ENCODE results near the gene RHOJ.
"Not testable (repeated sequence)": the region's sequence is repeated elsewhere in the genome, so short reads cannot be mapped to it uniquely, and the experiment has no call there.

The RHOJ gene

DNA sequence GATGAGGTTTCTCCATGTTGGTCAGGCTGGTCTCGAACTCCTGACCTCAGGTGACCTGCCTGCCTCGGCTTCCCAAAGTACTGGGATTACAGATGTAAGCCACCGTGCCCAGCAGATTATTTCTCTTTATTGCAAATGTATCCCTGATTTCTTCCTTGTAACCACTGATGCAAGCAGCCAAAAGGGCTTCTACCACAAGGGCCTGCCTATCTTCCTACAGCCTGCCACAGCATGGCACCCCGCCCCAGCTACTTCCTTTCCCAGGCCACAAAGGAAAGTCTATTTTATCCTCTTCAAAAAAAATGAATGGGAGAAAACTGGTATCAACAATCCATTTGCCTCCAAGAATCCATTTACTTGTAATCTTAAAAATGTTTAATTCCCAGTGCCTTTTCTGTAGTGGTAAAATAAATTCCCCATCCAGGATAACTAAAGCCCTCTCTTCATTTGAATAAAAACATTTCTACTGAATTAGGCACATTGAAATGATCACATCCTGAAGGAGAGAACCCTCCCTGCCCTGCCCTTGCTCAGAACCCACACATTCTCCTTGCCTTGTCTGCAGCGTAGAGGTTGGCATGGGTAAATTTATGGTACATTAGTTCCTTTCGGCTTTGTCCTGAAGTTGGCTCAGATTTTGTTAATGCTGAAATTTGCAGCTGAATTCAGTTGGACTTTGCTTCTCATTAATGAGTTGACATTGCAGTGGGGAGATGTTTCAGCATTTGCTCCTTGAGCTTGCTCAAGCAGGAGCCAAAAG is 95.3 kb downstream of the RHOJ start:
- no peak for DNase-seq (ENCODE audit: low read depth)

- DNase-seq (ENCODE audit: low read depth) = no peak
Measured at GRCh38 chr14:63300854-63301253, 96.6 kb downstream of the RHOJ start.

- DNase-seq (ENCODE audit: low read depth) = no peak
Measured at GRCh38 chr14:63301891-63302534, 97.8 kb downstream of the RHOJ start.

DNA sequence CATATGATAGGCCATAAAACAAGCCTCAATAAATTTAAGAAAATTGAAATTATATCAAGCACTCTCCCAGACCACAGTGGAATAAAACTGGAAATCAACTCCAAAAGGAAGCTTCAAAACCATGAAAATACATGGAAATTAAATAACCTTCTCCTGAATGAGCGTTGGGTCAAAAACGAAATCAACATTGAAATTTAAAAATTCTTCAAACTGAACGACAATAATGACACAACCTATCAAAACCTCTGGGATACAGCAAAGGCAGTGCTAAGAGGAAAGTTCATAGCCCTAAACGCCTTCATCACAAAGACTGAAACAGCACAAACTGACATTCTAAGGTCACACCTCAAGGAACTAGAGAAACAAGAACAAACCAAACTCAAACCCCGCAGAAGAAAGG is 100.2 kb downstream of the RHOJ start:
- not testable (repeated sequence) for DNase-seq (ENCODE audit: low read depth)

DNA sequence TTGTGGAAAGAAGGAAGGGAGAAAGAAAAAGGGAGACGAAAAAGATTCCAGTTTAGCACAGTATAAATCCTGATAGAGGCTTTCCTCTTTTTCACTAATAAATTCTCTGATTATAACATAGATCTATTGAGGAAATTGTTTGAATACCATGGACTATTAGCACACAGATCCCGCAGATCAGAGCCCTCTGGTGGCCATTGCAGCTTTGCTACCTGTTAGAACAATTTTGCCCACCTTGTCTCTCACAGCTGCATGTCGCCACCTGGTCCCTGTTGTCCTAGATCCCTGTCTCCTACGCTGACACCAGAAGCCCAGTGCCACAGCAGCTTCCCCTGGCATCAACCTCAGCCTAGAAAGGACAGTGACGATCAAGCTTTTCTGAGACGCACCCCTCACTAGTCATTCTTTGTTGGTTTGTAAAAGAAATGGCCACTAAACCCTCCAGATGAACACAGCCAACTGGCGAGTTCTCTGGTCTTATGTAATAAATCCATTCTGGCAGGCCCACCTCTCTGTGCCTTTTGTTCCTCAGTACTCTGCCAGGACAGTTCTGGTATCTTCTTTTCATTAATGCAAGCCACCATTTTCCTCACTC is 104.6 kb downstream of the RHOJ start:
- no peak for DNase-seq (ENCODE audit: low read depth)

GRCh38 chr14:63318835-63319234 is 114.6 kb downstream of the RHOJ start, which contains the start of gene GPHB5:
TSS of gene GPHB5 (minus strand) at chr14:63318935. CDS start at chr14:63317849, 1,086 bp downstream.
- no peak for DNase-seq (ENCODE audit: low read depth)

DNA sequence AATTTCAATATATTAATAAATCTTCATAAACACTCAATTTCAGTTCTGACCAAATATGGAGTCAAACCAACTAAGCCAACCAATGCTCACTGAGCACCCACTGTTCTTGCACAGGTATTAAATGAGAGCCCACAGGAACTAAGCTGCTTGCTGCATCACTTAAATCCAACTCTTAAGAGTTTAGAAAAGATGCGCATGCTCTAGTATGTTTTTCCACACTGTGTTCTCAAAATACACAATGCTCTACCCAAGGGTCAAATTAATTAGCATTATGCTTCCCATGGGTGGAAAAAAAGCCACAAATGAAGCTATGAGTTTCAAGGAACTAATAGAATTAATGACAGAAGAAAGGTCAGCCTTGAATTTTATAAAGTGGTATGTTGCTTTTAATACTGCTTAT is 118.2 kb downstream of the RHOJ start:
- no peak for DNase-seq (ENCODE audit: low read depth)

DNA sequence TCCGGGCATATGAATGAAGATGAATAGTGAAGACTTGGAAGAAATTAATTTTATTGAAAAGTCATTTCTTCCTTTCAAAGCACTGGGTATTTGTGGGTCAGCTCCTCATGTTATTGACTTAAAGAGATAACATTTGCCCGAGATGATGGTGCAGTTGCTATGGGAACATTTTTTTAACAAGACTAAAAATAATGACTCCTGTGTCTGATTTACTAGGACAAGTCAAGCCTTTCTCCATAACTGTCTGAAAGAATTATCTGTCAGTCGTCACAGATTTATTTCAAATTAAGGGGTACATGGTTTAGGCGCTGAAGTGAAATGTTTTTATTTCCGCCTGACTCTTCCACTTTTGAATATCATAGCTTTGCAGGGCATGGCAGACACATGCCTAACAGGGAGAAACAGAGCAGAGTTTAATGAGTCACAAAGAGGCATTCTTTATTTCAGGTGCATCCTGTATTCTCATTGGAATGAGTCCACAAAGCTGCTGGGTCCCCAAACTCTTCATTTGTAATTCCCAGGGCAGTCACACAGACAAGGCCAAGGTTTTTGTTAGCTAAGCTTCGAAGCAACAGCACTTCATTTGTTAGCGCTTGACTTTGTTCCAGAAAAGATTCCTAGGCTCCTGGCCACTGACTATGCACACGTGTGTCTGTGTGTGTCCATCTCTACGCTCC is 118.8 kb downstream of the RHOJ start:
- DNase-seq (ENCODE audit: low read depth) = no peak

- DNase-seq (ENCODE audit: low read depth) = no peak
Measured at GRCh38 chr14:63326840-63327239, 122.6 kb downstream of the RHOJ start.

- DNase-seq (ENCODE audit: low read depth) = no peak
Measured at GRCh38 chr14:63328787-63329737, 124.8 kb downstream of the RHOJ start.

GRCh38 chr14:63342371-63342770 is 138.1 kb downstream of the RHOJ start:
- DNase-seq (ENCODE audit: low read depth) = no peak

Measured in activated T-cell treated with anti-CD3 and anti-CD28 coated beads for 48 hours (primary cell).